Ovary (tissue), 9 donors: ENCODE data around the gene MYL10. TPM values are rescaled to one million over a fixed set of nuclear protein-coding genes. Genes with fewer than 3 reads are reported as not detected.

Experiments
- DNase-seq, 5 donors: peaks; one replicate each; pipeline ENCODE4 v3.0.0-alpha.2; 2019 to 2020
- H3K27ac ChIP-seq, 2 donors: fragments of 200-600 bp; one replicate each; pipeline versions ENCODE4 v1.5.1 to v1.8.0; 2019 to 2022
- H3K27me3 ChIP-seq: fragments of 200-600 bp; one replicate; pipeline ENCODE4 v1.8.0; 2022
- H3K36me3 ChIP-seq: fragments of 200-600 bp; sonication (generic); one replicate; pipeline ENCODE4 v1.5.1; 2019
- H3K4me1 ChIP-seq: one replicate; pipeline ENCODE4 v1.8.1; 2013; ENCODE audit warnings: mild to moderate bottlenecking, moderate library complexity; ENCODE audit not compliant: insufficient read depth
- H3K4me3 ChIP-seq: fragments of 200-600 bp; sonication (generic); one replicate; pipeline ENCODE4 v1.5.1; 2017
- H3K9me3 ChIP-seq, 2 donors: fragments of 200-600 bp in 1 of 2; sonication (generic) in 1 of 2; one replicate each; pipeline versions ENCODE4 v1.5.1 to v1.8.1; 2013 to 2019; ENCODE audit warnings: mild to moderate bottlenecking in 1 of 2, moderate library complexity in 1 of 2
- EP300 ChIP-seq: sonication (generic); formaldehyde crosslinking; IDR thresholded peaks from one replicate; pipeline ENCODE4 v1.6.1; 2017; ENCODE audit warnings: antibody characterized with exemption
- POLR2A ChIP-seq: fragments of 450-650 bp; IDR thresholded peaks from one replicate; pipeline ENCODE4 v1.6.1; 2017; ENCODE audit warnings: antibody characterized with exemption, mild to moderate bottlenecking, moderate library complexity
- WGBS, 3 donors: extraction: QIAGEN DNeasy Blood & Tissue Kit in 1 of 3; methylation state at CpG; one replicate each; pipeline versions ENCODE4 v1.1.5 to v1.1.7; 2013 to 2017; 5-methylcytosine and 5-hydroxymethylcytosine counted together
- intact Hi-C, 4 donors: fragments of 100-400 bp; cut with DNase I; formaldehyde crosslinking; loops; one replicate each; pipeline versions ENCODE4 v1.11.0 to v1.15.1; 2022 to 2023
- polyA plus RNA-seq, 2 donors: library from polyadenylated mRNA; stranded (reverse); fragments of 200-250 nt in 1 of 2; fragments of 350-450 nt in 1 of 2; fragmentation: Illumina TruSeq in 1 of 2; extraction: RNeasy Lipid Tissue Mini Kit (QIAGEN cat#74804) in 1 of 2; gene quantifications; one replicate each; pipeline ENCODE4 v1.2.3, GENCODE V29; 2013 to 2014
- total RNA-seq, 7 donors: library from RNA; depleted of rRNA in 2 of 7; stranded (reverse); fragments of >200 nt in 2 of 7; fragmentation: NEBNext Ultra II Directional in 3 of 7; extraction: Animal tissue kit (Norgen Biotek cat#: 25700) in 3 of 7; gene quantifications; one replicate each; pipeline versions ENCODE4 v1.1.0 to v1.2.4, GENCODE V29; 2016 to 2023
- TF ChIP-seq, protein P1 (sequence below), 3 donors: fragments of 450-650 bp in 2 of 3; fragments of 200-600 bp in 1 of 3; IDR thresholded peaks; one replicate each; pipeline versions ENCODE4 v1.5.1 to v1.8.0; 2016 to 2022; ENCODE audit warnings: antibody characterized with exemption in 3 of 3, mild to moderate bottlenecking in 1 of 3
- donor health status: DM: no; HTN: no; CAD: no; lungs with moderate emphysema.
- donor health status: DM: no; HTN: no; CAD: no.
- donor health status: Bipolar disorder and iron deficiency.
- donor health status: DM: yes; HTN: yes; CAD: no.
- donor health status: DM: no; HTN: no; CAD: no.
- donor health status: DM: yes; HTN: yes; CAD: no.

Gene MYL10
- total and polyA plus RNA-seq, 9 donors: not detected

DNA sequence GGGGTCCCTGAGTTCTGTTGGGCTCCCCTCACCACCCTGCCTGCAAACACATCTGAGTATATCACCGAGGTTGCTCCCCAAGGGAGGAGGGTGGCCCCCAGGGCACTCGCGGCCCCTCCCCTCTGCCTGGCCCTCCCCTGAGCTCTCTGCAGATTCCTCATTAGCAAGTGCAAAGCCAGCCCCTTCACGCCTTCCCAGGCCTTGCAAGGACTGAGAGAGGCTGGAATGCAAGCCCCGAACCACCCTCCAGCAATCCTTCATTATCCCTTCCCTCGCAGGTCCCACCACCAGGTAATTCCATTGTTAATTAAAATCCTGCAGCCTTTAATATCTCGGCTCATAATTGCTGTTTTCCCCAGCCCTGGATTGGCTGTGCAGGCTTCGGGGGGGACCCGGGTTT lies 35.3 kb upstream of the MYL10 start:
- TF ChIP-seq POLR2A (no peak), EP300 (no peak)
- TF ChIP-seq, protein P1, sequence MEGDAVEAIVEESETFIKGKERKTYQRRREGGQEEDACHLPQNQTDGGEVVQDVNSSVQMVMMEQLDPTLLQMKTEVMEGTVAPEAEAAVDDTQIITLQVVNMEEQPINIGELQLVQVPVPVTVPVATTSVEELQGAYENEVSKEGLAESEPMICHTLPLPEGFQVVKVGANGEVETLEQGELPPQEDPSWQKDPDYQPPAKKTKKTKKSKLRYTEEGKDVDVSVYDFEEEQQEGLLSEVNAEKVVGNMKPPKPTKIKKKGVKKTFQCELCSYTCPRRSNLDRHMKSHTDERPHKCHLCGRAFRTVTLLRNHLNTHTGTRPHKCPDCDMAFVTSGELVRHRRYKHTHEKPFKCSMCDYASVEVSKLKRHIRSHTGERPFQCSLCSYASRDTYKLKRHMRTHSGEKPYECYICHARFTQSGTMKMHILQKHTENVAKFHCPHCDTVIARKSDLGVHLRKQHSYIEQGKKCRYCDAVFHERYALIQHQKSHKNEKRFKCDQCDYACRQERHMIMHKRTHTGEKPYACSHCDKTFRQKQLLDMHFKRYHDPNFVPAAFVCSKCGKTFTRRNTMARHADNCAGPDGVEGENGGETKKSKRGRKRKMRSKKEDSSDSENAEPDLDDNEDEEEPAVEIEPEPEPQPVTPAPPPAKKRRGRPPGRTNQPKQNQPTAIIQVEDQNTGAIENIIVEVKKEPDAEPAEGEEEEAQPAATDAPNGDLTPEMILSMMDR (IDR thresholded peaks at IDR 0.05): no peak
- Histone ChIP-seq H3K9me3 (no peaks in the 10 kb centered on the region), H3K4me3 (no peak overlapping the region), H3K36me3 (no peaks in the 10 kb centered on the region), H3K4me1 (no peaks in the 10 kb centered on the region), H3K27me3 (no peaks in the 10 kb centered on the region), H3K27ac (no peak overlapping the region)
- WGBS, 3 donors: 41 to 48% (median 44%) methylated on average over 8 to 9 of the region's 9 CpGs
- intact Hi-C loops: no loop called here
- DNase-seq: no peak

DNA sequence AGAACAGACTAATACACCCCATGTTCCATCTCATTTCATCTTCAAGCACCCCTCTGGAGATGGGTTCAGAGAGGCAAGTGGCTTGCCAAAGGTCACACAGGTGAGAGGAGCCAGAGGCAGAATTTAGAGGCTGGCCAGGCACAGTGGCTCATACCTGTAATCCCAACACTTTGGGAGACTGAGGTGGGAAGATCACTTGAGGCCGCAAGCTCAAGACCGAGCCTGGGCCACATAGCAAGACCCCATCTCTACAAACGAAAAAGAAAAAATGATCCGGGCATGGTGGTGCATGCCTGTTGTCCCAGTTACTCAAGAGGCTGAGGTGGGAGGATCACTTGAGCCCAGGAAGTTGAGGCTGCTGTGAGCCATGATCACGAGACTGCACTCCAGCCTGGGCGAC lies 34.7 kb upstream of the MYL10 start:
- intact Hi-C loops: no loop called here
- WGBS, 3 donors: 89 to 95% (median 92%) methylated on average over 6 of the region's 6 CpGs
- H3K4me1 ChIP-seq: no peaks in the 10 kb centered on the region
- H3K27me3 ChIP-seq: no peaks in the 10 kb centered on the region
- DNase-seq: no peak
- no peaks in the 10 kb centered on the region for H3K9me3 ChIP-seq
- TF ChIP-seq, protein P1 (IDR thresholded peaks at IDR 0.05): no peak
- TF ChIP-seq POLR2A: no peak
- no peak for TF ChIP-seq EP300
- H3K27ac ChIP-seq: no peak overlapping the region
- no peaks in the 10 kb centered on the region for H3K36me3 ChIP-seq
- no peak overlapping the region for H3K4me3 ChIP-seq

DNA sequence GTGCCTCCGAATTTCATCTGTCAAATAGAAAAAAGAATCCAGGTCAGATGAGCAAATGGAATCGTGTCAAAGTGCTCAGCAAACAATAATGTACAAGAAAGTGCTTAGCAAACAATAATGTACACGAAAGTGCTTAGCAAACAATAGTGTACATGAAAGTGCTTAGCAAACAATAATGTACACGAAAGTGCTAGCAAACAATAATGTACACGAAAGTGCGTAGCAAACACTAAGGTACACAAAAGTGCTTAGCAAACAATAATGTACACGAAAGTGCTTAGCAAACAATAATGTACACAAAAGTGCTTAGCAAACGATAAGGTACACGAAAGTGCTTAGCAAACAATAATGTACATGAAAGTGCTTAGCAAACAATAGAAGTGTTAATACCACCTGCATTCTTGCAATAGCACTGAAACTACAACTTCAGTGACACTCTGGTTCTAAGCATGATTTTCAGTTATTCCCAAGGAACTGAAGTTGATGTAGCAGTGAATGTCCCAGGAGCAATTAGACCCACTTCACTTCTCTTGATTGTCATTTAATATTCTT lies 33.4 kb upstream of the MYL10 start:
- TF ChIP-seq, protein P1 (IDR thresholded peaks at IDR 0.05): no peak
- TF ChIP-seq EP300 (no peak), POLR2A (no peak)
- Histone ChIP-seq H3K9me3 (no peaks in the 10 kb centered on the region), H3K4me3 (no peak overlapping the region), H3K36me3 (no peaks in the 10 kb centered on the region), H3K27me3 (no peaks in the 10 kb centered on the region), H3K4me1 (no peaks in the 10 kb centered on the region), H3K27ac (no peak overlapping the region)
- intact Hi-C loops: no loop called here
- no peak for DNase-seq
- WGBS, 3 donors: 77 to 83% (median 78%) methylated on average over 9 of the region's 9 CpGs

DNA sequence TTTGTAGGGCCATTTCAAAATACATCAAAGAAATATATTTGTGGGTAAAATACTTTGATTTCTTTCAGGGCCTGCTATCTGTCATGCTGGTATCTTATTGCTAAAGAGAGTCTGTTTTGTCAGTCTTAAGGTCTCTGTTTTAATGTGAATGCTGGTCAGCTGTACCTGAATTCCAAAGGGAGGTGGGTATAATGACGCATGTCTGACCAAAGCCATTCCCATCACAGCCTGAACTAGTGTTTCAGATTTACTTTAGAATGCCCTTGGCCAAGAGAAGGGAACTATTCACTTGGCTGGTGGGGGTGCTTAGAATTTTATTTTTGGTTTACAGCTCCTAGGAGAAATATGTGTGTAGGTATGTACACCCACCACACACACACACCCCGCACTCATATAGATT lies 30.6 kb upstream of the MYL10 start:
- 73 to 82% (median 75%) methylated on average over 2 of the region's 2 CpGs for WGBS, 3 donors

More for the DNA sequence above, 30.6 kb upstream of the MYL10 start:
- Histone ChIP-seq H3K4me1 (no peaks in the 10 kb centered on the region), H3K36me3 (no peaks in the 10 kb centered on the region), H3K4me3 (no peak overlapping the region), H3K27ac (no peak overlapping the region), H3K9me3 (no peaks in the 10 kb centered on the region), H3K27me3 (no peaks in the 10 kb centered on the region)
- DNase-seq: no peak
- intact Hi-C loops: loop anchor here in 1 of 4 donors (10.0 kb wide), 1 partner anchor 95 kb away; no protein-coding TSS in a partner anchor
- TF ChIP-seq, protein P1 (IDR thresholded peaks at IDR 0.05): no peak
- no peak for TF ChIP-seq POLR2A
- TF ChIP-seq EP300: no peak
